Measurements from ENCODE around the gene CLEC4D.
"Not testable (repeated sequence)": the region's sequence is repeated elsewhere in the genome, so short reads cannot be mapped to it uniquely, and the experiment has no call there.

GRCh38 chr12:8540831-8541230, 27.5 kb downstream of the CLEC4D start, which contains the start of gene CLEC4E:
- TF ChIP-seq SP1 (IDR thresholded peaks at IDR 0.05); BHLHE40 (IDR thresholded peaks at IDR 0.05; ENCODE audit: borderline replicate concordance); ARNT (IDR thresholded peaks at IDR 0.05); FOXA1 (IDR thresholded peaks at IDR 0.05); HDGF (IDR thresholded peaks at IDR 0.05; ENCODE audit: borderline replicate concordance); FOXM1 (IDR thresholded peaks at IDR 0.05; ENCODE audit: borderline replicate concordance); TARDBP (IDR thresholded peaks at IDR 0.05); L3MBTL2 (conservative IDR thresholded peaks at IDR 0.05): not testable (repeated sequence)
